AG04449 (cell line): Measurements from ENCODE around the gene CHCHD6.

Experiments
- CTCF ChIA-PET: fragments of 350-600 bp; formaldehyde crosslinking; extraction: SDS; loops from one replicate; lab custom pipeline; 2021; ENCODE audit warnings: antibody characterized with exemption; lab: Yijun Ruan, JAX
- POLR2A ChIA-PET: fragments of 400-600, 350-600 bp; formaldehyde crosslinking; extraction: SDS; loops from one replicate; lab custom pipeline; 2020; ENCODE audit warnings: antibody characterized with exemption, inconsistent platforms; lab: Yijun Ruan, JAX
- DNase-seq: peaks from one replicate; pipeline ENCODE4 v3.0.0-alpha.2; 2010; ENCODE audit warnings: low read depth, low spot score
- H3K4me3 ChIP-seq: 2 replicates; pipeline ENCODE4 v1.5.1; 2011; ENCODE audit warnings: low read depth, mild to moderate bottlenecking, control low read depth, low read length
- TF ChIP-seq, protein P1 (sequence below): IDR thresholded peaks from one replicate; pipeline ENCODE4 v1.5.1; 2011; ENCODE audit warnings: mild to moderate bottlenecking, moderate library complexity, low read length, control low read depth, inconsistent platforms; ENCODE audit not compliant: insufficient read depth; ENCODE audit errors: missing control alignments

The CHCHD6 gene

DNA sequence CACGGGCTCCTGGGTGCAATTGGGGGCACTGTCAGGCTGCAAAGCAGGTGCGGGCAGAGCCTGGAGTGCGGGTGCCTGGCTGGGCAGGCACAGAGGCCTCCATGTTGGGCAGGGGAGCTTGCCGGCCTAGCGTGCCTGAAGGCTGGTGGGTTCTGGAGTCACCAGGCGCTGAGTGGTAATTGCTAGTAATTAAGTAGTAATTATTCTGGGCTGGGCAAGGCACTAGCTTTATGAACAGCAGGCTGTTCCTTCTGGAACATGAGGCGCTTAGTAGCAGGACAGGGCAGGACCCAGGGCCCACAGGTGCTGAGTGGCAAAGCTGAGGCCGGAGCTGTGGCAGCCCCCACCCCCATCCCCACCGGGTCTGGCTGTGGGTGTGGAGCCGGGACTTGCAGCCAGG, 304.2 kb downstream of the CHCHD6 start:
- no peak overlapping the region for H3K4me3 ChIP-seq
- POLR2A ChIA-PET, result no interaction called here
- DNase-seq, result no peak
- TF ChIP-seq, protein P1, sequence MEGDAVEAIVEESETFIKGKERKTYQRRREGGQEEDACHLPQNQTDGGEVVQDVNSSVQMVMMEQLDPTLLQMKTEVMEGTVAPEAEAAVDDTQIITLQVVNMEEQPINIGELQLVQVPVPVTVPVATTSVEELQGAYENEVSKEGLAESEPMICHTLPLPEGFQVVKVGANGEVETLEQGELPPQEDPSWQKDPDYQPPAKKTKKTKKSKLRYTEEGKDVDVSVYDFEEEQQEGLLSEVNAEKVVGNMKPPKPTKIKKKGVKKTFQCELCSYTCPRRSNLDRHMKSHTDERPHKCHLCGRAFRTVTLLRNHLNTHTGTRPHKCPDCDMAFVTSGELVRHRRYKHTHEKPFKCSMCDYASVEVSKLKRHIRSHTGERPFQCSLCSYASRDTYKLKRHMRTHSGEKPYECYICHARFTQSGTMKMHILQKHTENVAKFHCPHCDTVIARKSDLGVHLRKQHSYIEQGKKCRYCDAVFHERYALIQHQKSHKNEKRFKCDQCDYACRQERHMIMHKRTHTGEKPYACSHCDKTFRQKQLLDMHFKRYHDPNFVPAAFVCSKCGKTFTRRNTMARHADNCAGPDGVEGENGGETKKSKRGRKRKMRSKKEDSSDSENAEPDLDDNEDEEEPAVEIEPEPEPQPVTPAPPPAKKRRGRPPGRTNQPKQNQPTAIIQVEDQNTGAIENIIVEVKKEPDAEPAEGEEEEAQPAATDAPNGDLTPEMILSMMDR, result no peak
- CTCF ChIA-PET, result interaction anchor here (4.4 kb wide), 1 partner anchor 256 kb away, joined by 30 read pairs; no protein-coding TSS in a partner anchor

DNA sequence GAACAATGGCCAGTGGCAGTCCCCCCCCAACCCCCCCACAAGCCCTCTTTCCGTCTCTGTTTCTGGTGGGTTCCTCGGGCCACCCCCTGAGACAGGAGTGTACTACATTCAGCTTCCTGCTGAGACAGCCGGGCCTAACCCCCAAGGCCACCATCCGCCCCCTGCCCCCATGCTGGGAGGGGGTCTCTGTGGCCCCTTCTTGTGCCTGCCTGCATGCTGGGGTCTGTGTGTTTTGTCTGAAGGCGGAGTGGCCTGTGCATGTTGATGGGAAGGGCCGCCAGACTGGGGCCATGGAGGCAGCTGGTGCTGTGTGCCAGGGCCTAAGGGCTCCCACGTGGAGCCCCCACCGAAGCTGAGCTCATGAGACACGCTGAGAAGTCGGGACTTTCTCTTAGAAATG, 305.5 kb downstream of the CHCHD6 start:
- ChIA-PET CTCF (interaction anchor here (0.7 to 4.4 kb wide), 3 partner anchors 13 to 257 kb away, joined by 3 to 30 read pairs (median 3); no protein-coding TSS in a partner anchor), POLR2A (no interaction called here)
- TF ChIP-seq, protein P1, result no peak
- no peak overlapping the region for H3K4me3 ChIP-seq
- no peak for DNase-seq
